GM10266 (cell line): ENCODE measurements around the gene WWOX.

ENCODE experiments used
- DNase-seq: peaks from one replicate; pipeline ENCODE4 v3.0.0; 2012; ENCODE audit errors: extremely low spot score
- CTCF ChIP-seq: IDR thresholded peaks from 2 replicates; pipeline ENCODE4 v1.5.1; 2012; ENCODE audit warnings: mild to moderate bottlenecking, low read depth; ENCODE audit not compliant: control insufficient read depth, insufficient read depth; ENCODE audit errors: missing control alignments

WWOX gene

GRCh38 chr16:78069913-78070312 is 29.5 kb upstream of the WWOX start:
- no peak for DNase-seq
- no peak for TF ChIP-seq CTCF

GRCh38 chr16:78072275-78072674 is 27.2 kb upstream of the WWOX start:
- DNase-seq = no peak
- TF ChIP-seq CTCF = no peak

DNA sequence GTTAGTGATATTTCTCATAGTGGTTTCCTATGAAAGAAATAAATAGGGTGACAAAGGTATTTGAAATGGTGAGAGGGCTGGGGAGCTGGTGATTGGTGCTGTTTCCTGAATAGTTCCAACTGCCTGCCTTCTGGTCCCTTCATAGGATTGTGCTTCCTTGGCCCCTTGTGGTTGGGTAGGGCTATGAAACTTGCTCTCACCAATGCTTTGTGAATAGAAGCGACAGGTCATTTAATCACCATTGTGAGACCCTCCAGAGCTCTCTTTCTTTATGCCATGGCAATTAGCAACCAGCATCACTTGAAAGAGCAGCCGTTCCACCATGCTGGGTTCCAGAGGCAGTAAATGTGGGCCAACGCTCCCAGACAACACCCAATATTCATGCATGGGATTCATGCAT is 23.7 kb upstream of the WWOX start:
- no peak for TF ChIP-seq CTCF
- no peak for DNase-seq

- TF ChIP-seq CTCF = no peak
- DNase-seq = no peak
These were observed 18.1 kb upstream of the WWOX start for GRCh38 chr16:78081341-78081740.

DNA sequence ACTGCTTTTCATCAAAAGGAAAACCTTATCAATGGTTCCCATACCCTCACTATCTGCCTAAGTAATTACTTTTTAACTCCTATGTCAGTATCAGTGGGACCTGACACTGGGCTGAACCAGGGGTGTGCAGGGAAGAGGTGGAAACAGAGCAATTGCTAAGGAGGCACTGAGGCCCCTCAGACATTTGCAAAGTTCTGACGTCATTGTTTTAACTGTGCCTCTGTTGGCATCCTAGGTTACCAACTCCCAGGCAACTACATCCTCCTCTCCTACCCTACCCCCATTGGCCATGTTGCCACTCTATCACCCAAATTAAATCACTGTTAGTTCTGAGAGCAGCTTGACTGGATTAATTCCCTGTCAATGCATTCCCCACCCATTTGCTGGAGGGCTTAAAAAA is 8.0 kb upstream of the WWOX start:
- no peak for TF ChIP-seq CTCF
- no peak for DNase-seq

GRCh38 chr16:78092758-78093157 is 6.7 kb upstream of the WWOX start:
- DNase-seq = no peak
- no peak for TF ChIP-seq CTCF

- TF ChIP-seq CTCF = no peak
- no peak for DNase-seq
These were observed 5.3 kb upstream of the WWOX start for GRCh38 chr16:78094166-78094565.
